ENCODE results near the gene IGFN1.

IGFN1 gene

GRCh38 chr1:201212056-201212455 is 21.4 kb downstream of the IGFN1 start:
- H3K4me3 ChIP-seq (ENCODE audit: low read depth, low read length): no peak overlapping the region
- TF ChIP-seq CTCF (IDR thresholded peaks at IDR 0.05; ENCODE audit: low read depth, low read length): no peak

DNA sequence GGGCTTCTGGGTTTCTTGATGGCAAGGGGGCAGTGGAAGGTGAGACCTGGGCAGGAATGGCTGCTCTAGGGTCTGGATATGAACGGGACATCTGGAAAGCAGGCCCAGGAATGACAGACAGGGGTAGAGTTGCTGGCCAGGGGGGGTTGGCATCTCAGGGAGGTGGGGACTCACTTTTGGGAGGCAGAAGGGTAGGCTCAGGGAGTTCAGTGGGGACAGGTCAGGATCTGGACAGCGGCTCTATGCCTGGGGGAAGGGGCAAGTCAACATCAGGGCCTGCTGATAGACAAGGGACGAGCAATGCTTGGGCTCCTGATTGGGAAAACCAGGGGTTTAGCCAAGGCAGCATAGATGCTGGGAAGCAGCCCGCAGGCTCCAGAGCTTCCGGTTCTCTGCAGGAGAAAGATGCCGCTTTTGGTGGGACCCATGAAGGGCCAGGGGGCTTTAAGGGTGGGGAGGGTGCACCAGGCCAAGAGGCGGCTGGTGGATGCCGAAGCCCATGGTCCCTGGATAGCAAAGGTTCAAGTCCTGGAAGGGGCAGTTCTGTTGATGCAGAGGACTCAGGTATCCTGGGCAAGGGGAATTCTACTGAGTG is 21.9 kb downstream of the IGFN1 start:
- no peak overlapping the region for H3K4me3 ChIP-seq (ENCODE audit: low read depth, low read length)
- no peak for TF ChIP-seq CTCF (IDR thresholded peaks at IDR 0.05; ENCODE audit: low read depth, low read length)

DNA sequence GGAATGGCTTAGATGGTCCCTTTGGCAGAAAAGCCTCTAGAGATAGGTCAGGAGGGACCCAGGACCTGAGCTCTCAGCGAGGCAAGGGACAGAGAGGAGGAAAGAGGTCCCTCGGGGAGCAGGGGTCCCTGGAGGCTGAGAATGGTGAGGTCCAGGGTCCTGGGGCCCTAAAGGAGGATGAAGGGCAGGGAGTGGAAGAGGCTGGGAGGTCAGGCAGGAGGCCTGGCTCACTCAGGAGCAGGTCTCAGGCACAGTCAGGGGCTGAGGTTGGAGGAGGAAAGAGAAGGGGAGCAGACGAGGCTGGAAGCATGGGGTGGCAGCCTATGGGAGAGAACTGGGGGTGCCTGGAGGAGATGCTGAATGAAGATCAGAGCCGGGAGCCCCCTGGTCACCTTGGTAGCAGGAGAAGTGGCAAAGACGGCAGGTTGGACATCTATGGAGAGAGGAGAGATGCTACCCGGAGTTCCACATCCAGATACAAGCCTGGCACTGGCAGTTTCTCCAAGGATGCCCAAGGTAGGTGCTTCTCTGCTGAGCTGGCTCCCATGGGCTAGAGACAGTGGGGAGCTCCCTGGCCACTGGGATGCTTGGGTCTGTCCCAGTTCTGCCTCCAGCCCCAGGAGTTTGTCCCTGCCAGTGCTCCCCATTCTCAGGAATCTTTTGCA is 22.6 kb downstream of the IGFN1 start:
- H3K4me3 ChIP-seq (ENCODE audit: low read depth, low read length): no peak overlapping the region
- TF ChIP-seq CTCF (IDR thresholded peaks at IDR 0.05; ENCODE audit: low read depth, low read length): no peak

- no peak overlapping the region for H3K4me3 ChIP-seq (ENCODE audit: low read depth, low read length)
- TF ChIP-seq CTCF (IDR thresholded peaks at IDR 0.05; ENCODE audit: low read depth, low read length): no peak
Measured at GRCh38 chr1:201213926-201214325, 23.3 kb downstream of the IGFN1 start.

- no peak overlapping the region for H3K4me3 ChIP-seq (ENCODE audit: low read depth, low read length)
- no peak for TF ChIP-seq CTCF (IDR thresholded peaks at IDR 0.05; ENCODE audit: low read depth, low read length)
Measured at GRCh38 chr1:201214461-201214860, 23.8 kb downstream of the IGFN1 start.

DNA sequence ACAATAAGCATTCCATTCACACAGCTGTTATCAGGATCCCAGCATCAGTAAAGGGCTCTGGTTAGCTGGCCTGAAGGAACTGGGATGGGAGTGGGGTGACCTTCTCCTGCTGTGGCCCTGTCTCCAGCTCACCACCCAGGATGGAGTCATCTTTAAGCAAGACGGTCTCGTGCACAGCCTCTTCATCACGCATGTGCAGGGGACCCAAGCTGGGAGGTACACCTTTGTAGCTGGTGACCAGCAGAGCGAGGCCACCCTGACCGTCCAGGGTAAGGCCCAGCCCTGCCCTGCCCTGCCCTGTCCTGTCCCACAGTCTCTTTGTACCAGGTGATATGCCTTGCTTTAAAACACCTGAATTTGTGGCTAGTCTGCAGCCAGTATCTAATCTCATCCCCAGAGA is 24.3 kb downstream of the IGFN1 start:
- no peak for TF ChIP-seq CTCF (IDR thresholded peaks at IDR 0.05; ENCODE audit: low read depth, low read length)

DNA sequence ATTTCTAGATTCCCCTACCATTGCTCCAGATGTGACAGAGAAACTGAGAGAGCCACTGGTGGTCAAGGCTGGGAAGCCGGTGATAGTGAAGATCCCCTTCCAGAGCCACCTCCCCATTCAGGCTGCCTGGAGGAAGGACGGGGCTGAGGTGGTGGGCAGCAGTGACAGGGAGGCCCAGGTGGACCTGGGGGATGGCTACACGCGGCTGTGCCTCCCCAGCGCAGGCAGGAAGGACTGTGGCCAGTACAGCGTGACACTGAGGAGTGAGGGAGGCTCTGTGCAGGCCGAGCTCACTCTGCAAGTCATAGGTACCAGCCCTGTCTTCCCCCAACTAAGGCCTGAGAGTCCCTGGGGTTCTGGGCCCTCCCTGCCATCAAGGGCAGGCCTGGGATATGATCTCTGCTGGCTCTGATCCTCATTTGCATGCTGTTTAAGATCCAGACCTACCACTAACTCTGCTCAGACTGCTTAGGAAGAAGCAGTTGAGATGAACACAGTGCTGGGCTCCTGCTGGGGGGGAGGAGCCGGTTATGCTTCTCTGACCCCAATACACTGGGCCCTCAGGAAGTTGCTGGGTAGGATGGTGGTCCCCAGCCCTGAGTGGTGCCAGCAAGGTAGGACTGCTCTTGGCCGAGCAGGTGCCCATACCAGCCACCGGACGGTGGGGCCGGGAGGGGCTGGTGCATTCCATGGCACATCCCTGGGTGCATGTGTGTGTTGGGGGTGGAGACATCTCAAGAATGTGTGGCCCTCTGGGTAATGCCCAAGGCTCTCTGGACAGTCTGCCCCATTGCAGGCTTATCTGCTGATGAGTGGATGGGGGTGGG is 25.1 kb downstream of the IGFN1 start:
- TF ChIP-seq CTCF (IDR thresholded peaks at IDR 0.05; ENCODE audit: low read depth, low read length): no peak
- no peak overlapping the region for H3K4me3 ChIP-seq (ENCODE audit: low read depth, low read length)

More for the DNA sequence above, 24.3 kb downstream of the IGFN1 start:
- H3K4me3 ChIP-seq (ENCODE audit: low read depth, low read length): no peak overlapping the region

Measured in WI38 (cell line).